Testis (tissue), 3 donors: ENCODE measurements around the gene EPS8L2. TPM values are rescaled to one million over a fixed set of nuclear protein-coding genes. Genes with fewer than 3 reads are reported as not detected.
A peak's percentile ranks its signal among the peaks of the same experiment; 100 is the strongest.

Source experiments
- DNase-seq: peaks from one replicate; pipeline ENCODE4 v3.0.0-alpha.2; 2019
- H3K27ac ChIP-seq, 2 donors: fragments of 200-600 bp; sonication (generic); one replicate each; pipeline ENCODE4 v1.5.1; 2019
- H3K27me3 ChIP-seq: fragments of 200-600 bp; sonication (generic); one replicate; pipeline ENCODE4 v1.5.1; 2019
- H3K36me3 ChIP-seq: fragments of 200-600 bp; sonication (generic); one replicate; pipeline ENCODE4 v1.5.1; 2017; ENCODE audit warnings: low read depth; ENCODE audit errors: missing control alignments
- H3K4me1 ChIP-seq: fragments of 200-600 bp; sonication (generic); one replicate; pipeline ENCODE4 v1.5.1; 2019
- H3K4me3 ChIP-seq, 2 donors: fragments of 200-600 bp; sonication (generic); one replicate each; pipeline ENCODE4 v1.5.1; 2017 to 2019
- H3K9me3 ChIP-seq: fragments of 200-600 bp; sonication (generic); one replicate; pipeline ENCODE4 v1.5.1; 2017
- CTCF ChIP-seq, 3 experiments: fragments of 450-650 bp in 2 of 3; fragments of 200-600 bp in 1 of 3; sonication (generic) in 1 of 3; IDR thresholded peaks; one replicate each; pipeline ENCODE4 v1.5.1; 2016 to 2019; ENCODE audit warnings: antibody characterized with exemption in 3 of 3, mild to moderate bottlenecking in 2 of 3, moderate library complexity in 1 of 3
- POLR2A ChIP-seq: fragments of 450-650 bp; IDR thresholded peaks from one replicate; pipeline ENCODE4 v1.6.1; 2017; ENCODE audit warnings: antibody characterized with exemption, mild to moderate bottlenecking, moderate library complexity
- WGBS, 2 donors: methylation state at CpG; one replicate each; pipeline ENCODE4 v1.1.5; 2018; 5-methylcytosine and 5-hydroxymethylcytosine counted together
- intact Hi-C: fragments of 100-400 bp; cut with DNase I; formaldehyde crosslinking; loops from one replicate; pipeline ENCODE4 v1.15.1; 2023; ENCODE audit warnings: low total_unique reads
- polyA plus RNA-seq: library from polyadenylated mRNA; stranded (reverse); fragments of 350-450 nt; fragmentation: Illumina TruSeq; extraction: RNeasy Lipid Tissue Mini Kit (QIAGEN cat#74804); gene quantifications from one replicate; pipeline ENCODE4 v1.2.3, GENCODE V29; 2014; ENCODE audit warnings: low read depth, low replicate concordance; ENCODE audit not compliant: insufficient read depth
- total RNA-seq, 2 donors: library from RNA; depleted of rRNA; stranded (reverse); fragments of >200 nt; gene quantifications; one replicate each; pipeline ENCODE4 v1.2.3, GENCODE V29; 2016

The EPS8L2 gene
- total and polyA plus RNA-seq, 3 donors from 2014 or later = 14.3 to 29.1 (median 27.3) TPM

GRCh38 chr11:742156-742546, 36.1 kb downstream of the EPS8L2 start:
- no peak overlapping the region for H3K4me3 ChIP-seq
- H3K36me3 ChIP-seq = no peaks in the 10 kb centered on the region
- peaks cover 7% of the 10 kb centered on the region for H3K4me1 ChIP-seq
- 91% methylated on average over 3 of the region's 3 CpGs for WGBS, 2 donors
- H3K9me3 ChIP-seq = no peaks in the 10 kb centered on the region
- H3K27ac ChIP-seq = no peak overlapping the region
- TF ChIP-seq CTCF (IDR thresholded peaks at IDR 0.05) (no peak), POLR2A (no peak)
- H3K27me3 ChIP-seq = no peaks in the 10 kb centered on the region
- no peak for DNase-seq
- intact Hi-C loops = no loop called here

GRCh38 chr11:742571-743201, 36.7 kb downstream of the EPS8L2 start:
- no peaks in the 10 kb centered on the region for H3K9me3 ChIP-seq
- intact Hi-C loops = no loop called here
- H3K4me3 ChIP-seq = no peak overlapping the region
- no peaks in the 10 kb centered on the region for H3K27me3 ChIP-seq
- WGBS, 2 donors = 88 to 96% methylated on average over 4 of the region's 4 CpGs
- TF ChIP-seq CTCF (IDR thresholded peaks at IDR 0.05) = no peak
- no peak for TF ChIP-seq POLR2A
- DNase-seq = no peak
- H3K27ac ChIP-seq = no peak overlapping the region
- H3K4me1 ChIP-seq = peaks cover 5% of the 10 kb centered on the region
- no peaks in the 10 kb centered on the region for H3K36me3 ChIP-seq

- intact Hi-C loops = no loop called here
- WGBS, 2 donors = 28 to 42% methylated on average over 1 of the region's 1 CpG
- Histone ChIP-seq H3K4me1 (peaks cover 14% of the 10 kb centered on the region), H3K36me3 (no peaks in the 10 kb centered on the region), H3K27me3 (no peaks in the 10 kb centered on the region), H3K9me3 (no peaks in the 10 kb centered on the region), H3K4me3 (no peak overlapping the region), H3K27ac (no peak overlapping the region)
- no peak for DNase-seq
- TF ChIP-seq CTCF (IDR thresholded peaks at IDR 0.05) (no peak), POLR2A (no peak)
Measured at GRCh38 chr11:745428-745827, 39.4 kb downstream of the EPS8L2 start.

GRCh38 chr11:746289-747157, 40.5 kb downstream of the EPS8L2 start:
- H3K27ac ChIP-seq = peak overlapping the region in 1 of 2 donors; percentile 39
- H3K9me3 ChIP-seq = no peaks in the 10 kb centered on the region
- H3K4me1 ChIP-seq = peaks cover 14% of the 10 kb centered on the region
- 29 to 34% methylated on average over 26 to 35 of the region's 46 CpGs for WGBS, 2 donors
- intact Hi-C loops = no loop called here
- DNase-seq = no peak
- no peaks in the 10 kb centered on the region for H3K27me3 ChIP-seq
- TF ChIP-seq CTCF (IDR thresholded peaks at IDR 0.05) (no peak), POLR2A (no peak)
- no peaks in the 10 kb centered on the region for H3K36me3 ChIP-seq
- peak overlapping the region; percentile 93 to 100 for H3K4me3 ChIP-seq
